Stimulated activated CD4-positive, alpha-beta T cell treated with anti-CD3 and anti-CD28 coated beads, TNF-alpha, amount 100 ng/mL, for 48 hours (primary cell): Measurements from ENCODE around the gene CACNA2D3.
"Not testable (repeated sequence)": the region's sequence is repeated elsewhere in the genome, so short reads cannot be mapped to it uniquely, and the experiment has no call there.

Experiments used
- DNase-seq, 3 donors: peaks; one replicate each; pipeline ENCODE4 v3.0.0-alpha.2; 2020; ENCODE audit warnings: low read depth in 3 of 3

The CACNA2D3 gene

DNA sequence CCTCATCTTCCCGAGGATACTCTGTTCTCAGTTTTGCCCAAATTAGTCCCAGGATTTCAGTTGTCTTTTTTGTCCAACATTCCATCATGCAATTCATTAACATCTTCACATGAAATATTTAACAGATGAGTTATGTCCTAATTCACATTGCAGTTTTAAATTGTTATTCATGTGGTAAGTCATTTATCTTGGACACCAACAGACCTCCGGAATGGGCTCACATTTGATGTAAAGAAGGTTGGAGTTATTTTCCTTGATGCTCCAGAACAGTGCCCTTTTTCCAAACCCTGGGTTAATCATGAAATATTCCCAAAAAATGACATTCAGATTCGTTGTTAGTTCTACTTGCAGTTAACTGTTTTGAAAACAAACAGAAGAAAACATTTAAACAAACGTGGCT is 838.3 kb downstream of the CACNA2D3 start:
- no peak for DNase-seq

DNA sequence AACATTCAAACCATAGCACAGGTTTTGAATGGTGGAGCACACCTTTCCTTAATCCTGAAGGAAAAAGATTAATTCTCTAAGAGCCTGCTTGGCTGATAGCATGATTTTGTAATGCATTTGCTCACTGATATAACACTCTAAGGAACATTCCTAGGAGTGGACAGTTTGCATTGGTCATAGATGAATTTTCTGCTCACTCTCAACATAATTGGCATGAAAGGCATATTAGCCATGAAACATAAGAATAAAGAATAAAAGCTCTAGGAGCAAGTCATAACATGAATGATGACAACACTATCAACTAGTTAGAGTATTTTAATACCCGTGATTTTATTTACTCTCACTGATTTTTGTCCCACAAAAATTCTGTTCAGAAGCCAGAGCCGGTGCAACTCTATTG is 839.8 kb downstream of the CACNA2D3 start:
- no peak for DNase-seq

DNA sequence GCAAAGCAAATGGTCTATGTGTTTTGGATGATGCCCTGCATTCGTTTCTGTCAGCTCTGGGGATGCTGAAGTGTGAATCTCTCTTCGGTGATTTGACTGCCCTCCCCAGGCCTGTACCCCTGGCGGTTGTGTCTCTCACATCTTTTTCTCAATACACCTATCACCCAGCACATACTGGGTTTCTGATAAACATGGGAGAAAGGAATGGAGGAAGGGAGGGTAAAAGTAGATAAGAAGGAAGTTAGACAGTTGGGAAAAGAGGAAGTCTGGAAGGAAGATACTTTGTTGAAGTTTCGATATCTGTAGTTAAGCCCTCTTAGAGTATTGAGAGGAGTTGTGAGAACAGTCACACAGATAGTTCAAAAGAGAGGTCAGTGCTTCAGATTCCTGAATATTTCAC is 841.3 kb downstream of the CACNA2D3 start:
- no peak for DNase-seq

DNA sequence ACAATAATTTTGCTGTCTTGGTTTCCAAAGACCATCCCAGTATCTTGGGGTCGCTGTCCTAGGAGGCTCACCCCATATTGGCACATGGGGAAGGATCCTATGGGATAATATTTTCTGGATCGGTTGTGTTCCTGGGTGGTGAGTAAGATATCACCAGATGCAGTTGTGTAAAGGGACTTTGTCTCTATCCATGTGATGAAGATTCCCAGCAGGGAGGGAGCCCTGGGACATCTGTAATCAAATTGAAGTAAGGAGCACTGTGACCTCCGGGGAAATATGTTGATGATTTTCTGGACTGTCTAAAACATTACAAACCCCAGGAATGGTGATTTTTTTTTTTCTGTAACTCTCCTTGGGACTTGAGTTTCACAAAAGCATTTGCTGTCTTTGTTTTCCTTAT is 841.7 kb downstream of the CACNA2D3 start:
- no peak for DNase-seq

DNA sequence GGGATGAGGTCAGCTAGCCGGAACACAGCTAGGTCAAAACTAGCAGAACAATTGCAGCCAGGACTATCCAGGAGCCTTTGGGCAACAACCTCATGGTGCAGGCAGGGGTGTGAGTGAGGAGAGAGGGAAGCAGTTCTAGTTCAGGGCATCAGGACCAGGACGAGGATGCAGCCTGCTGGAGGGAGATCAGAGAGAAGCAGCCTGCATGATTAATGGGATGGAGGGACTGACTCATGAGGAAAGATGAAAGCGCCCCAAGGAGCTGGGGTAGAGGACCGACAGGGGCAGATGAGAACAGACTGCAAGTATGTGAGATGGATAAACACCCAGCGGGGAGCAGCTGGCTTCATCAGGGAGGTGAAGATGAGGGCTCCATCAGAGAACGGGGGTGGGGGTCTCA is 843.4 kb downstream of the CACNA2D3 start:
- no peak for DNase-seq

GRCh38 chr3:54966979-54967378 is 844.6 kb downstream of the CACNA2D3 start:
- no peak for DNase-seq

GRCh38 chr3:54967731-54968161 is 845.4 kb downstream of the CACNA2D3 start:
- DNase-seq, result no peak

- DNase-seq, result no peak
These were observed 846.3 kb downstream of the CACNA2D3 start for GRCh38 chr3:54968546-54969172.

GRCh38 chr3:54969652-54970051 is 847.3 kb downstream of the CACNA2D3 start:
- DNase-seq, result no peak

GRCh38 chr3:54970895-54971294 is 848.5 kb downstream of the CACNA2D3 start:
- DNase-seq, result no peak

- no peak for DNase-seq
These were observed 855.1 kb downstream of the CACNA2D3 start for GRCh38 chr3:54977439-54977838.

DNA sequence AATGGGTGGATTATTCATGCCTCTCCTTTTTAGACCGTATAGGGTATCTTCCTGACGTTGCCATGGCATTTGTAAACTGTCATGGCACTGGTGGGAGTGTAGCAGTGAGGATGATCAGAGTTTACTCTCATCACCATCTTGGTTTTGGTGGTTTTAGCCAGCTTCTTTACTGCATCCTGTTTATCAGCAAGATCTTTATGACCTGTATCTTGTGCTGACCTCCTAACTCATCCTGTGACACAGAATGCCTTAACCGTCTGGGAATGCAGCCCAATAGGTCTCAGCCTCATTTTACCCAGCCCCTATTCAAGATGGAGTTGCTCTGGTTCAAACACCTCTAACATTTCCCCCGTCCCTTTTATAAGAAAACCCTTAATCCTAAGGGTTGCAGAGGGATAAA is 855.6 kb downstream of the CACNA2D3 start:
- not testable (repeated sequence) for DNase-seq

DNA sequence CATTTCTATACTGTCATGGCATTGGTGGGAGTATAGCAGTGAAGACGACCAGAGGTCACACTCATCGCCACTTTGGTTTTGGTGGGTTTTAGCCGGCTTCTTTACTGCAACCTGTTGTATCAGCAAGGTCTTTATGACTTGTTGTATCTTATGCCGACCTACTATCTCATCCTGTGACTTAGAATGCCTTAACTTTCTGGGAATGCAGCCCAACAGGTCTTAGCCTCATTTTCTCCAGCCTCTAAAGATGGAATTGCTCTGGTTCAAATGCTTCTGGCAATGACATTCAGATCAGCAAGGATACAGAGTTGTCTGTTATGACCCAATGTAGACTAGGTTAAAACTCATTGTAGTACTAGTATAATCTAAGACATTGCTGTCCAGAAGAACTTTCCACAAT is 860.5 kb downstream of the CACNA2D3 start:
- DNase-seq, result no peak

DNA sequence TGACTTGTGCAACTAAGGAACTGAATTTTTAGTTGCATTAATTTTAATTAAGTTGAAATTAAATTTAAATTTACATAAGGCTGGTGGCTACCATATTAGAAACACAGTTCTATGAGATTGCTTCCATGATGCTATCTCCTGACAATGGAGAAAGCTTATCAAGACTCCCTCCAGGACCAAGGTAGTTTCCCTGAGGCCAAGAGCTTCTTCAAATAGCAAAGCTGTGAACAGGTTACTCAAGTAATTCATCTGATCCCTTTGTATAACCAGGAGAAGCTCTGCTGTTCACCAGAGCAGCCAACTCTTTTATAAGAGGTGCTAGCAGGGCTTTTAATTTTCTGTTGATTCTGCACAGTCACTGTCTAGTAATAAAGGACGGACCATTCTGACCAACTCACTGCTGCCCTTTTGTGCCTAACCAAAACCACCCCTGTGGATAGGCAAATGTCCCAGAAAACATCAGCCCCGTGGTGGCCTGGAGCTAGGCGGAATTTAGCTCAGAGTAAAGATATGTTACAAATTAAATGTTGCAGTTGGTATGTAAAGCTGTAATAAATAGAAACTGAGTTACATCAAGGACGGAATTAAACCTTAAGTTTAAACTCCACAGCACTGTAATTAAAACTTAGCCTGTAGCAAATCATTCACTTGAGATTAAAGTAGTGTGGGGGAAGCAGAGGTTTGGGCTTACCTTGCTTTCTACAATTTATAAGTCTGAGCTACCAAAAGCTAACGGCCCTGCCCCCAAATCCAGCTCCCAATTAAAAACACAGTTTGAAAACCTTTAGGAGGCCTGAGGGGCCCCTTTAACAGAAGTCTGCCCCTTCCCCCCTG is 861.1 kb downstream of the CACNA2D3 start:
- no peak for DNase-seq

GRCh38 chr3:54985856-54986255 is 863.5 kb downstream of the CACNA2D3 start:
- no peak for DNase-seq

DNA sequence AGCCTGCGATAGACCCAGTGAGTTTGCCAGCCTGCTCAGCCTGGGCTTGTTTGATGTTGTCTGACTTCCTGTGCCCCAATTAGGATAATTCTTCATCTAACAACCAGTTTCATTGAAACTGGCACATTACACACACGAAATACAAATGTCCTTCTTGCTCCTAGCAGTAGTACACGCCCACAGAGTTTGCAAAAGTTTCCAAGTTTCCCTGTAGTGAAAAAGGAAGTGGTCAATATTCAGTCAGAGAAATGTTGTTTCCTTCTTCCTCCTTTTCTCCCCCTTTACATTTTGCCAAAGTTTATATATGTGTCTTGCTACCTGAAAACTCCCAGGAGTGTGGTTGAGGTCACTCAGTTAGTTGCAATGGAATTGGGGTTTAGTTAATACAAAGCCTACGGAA is 863.9 kb downstream of the CACNA2D3 start:
- DNase-seq, result no peak

GRCh38 chr3:54987719-54988118 is 865.4 kb downstream of the CACNA2D3 start:
- no peak for DNase-seq

- DNase-seq, result no peak
These were observed 866.0 kb downstream of the CACNA2D3 start for GRCh38 chr3:54988302-54988837.

DNA sequence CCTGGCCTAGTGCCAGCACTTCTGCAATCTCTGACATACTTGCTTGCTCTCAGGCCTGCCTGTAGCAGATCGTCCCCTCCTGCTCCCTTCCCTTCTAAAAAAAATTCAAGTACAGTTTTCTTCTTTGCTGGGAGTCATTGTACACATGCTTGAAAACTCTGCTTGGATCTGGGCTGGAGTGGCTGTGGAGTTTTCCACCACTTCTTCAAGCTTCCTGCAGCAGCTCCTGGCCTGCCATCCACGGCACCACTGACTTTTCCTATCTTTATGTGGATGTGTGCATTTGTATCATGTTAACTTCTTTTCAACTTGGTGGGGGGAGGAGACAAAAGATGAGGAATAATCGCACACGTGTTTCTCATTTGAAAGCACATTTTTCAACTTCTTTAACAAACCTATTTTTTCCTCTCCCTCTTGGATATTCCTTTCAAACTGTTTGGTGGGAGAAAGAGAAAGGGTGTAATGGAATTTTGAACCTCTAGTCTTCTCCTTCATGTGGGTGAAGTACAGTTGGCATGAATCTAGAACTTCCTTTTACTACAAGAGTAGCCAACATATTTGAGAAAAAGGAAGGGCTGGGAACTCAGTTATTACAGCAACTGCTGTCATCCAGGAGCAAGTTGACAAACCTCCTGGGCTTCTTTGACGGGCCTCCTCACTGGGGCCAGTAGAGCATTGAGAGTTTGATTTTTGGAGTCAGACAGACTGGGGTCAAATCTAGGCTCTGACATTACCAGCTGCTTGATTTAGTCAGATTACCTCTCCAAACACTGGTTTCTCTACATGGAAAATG is 866.7 kb downstream of the CACNA2D3 start:
- DNase-seq, result no peak

GRCh38 chr3:54994111-54994513 is 871.8 kb downstream of the CACNA2D3 start:
- DNase-seq, result no peak

DNA sequence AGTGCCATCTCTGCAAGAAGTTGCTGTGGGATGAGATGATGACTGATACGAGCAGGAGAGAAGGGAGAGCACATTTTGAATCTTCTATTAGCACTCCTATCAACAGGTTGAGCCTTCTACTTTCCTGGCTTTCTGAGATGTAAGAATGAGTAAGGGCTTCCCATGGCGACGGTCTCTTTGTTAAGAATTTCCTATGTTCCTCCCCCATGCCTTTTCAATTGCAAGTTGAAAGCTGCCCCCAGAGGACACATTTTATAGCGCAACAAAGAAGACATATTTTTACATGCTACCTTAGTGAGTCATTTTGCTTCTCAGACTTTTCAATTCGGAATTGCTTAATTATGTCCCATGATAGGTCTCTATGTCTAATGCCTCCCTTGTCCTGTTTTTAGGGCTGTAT is 876.8 kb downstream of the CACNA2D3 start:
- no peak for DNase-seq

DNA sequence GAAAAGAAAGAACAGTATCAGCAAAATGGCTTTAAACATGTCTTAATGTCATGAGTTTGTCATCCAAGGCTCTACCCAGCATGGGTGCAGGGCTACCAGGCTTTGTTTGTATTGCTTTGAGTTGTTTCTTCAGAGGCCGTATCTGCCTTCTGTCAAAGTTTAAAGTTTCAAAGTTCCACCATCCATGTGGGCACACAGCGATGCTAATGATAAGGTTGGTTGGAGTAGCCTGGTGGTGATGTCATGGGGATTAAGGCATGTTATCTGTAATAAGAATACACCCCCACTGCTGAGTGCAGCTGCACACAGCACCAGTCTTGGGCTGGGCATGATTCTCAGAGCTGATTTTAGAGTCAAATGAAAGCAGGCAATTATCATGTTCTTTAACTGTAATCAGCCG is 877.5 kb downstream of the CACNA2D3 start:
- DNase-seq, result no peak
